ENCODE data around the gene OLFM2. TPM values are rescaled to one million over a fixed set of nuclear protein-coding genes. Genes with fewer than 3 reads are reported as not detected.
A peak's percentile ranks its signal among the peaks of the same experiment; 100 is the strongest.

The OLFM2 gene
- total RNA-seq, 2 experiments from 2014 or later = 11.3 to 12.5 TPM

DNA sequence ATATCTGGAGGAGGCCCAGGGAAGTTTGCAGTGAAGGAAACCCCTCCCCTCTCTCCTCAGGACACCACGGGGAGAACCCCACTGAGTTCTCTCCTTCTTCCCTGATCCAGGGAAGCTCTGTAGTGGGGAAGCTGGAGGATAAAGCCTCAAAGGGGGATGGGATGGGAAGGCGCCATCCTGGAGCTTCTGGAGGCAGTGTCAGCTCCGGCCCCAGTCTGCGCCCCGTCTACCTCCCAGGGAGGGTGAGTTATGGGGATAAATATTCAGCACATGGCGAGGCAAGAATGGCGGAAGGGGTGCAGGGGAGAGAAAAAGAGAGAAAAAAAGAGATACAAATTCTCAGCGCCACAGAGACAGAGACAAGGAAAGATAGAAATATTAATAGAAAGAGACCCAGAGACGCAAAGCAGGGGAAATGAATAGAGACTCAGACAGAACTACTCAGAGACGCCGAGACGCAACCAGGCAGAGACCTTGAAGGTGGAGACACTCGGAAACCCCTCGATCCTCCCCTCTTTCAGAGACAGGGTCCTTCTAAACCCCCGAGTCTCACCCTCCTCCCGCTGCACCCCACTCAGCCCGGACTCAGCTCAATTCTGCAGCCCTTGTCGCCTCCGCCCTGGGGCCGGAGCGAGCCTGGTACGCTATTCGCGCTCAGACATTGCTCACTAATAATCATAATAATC is 23.6 kb downstream of the OLFM2 start:
- POLR2A ChIA-PET = interaction anchor here (0.6 kb wide), 1 partner anchor 468 kb away, joined by 3 read pairs; the partner anchor contains the start of gene TYK2
- H3K36me3 Mint-ChIP-seq (ENCODE audit: low read depth) = no peaks in the 10 kb centered on the region
- DNase-seq = no peak
- no peaks in the 10 kb centered on the region for H3K9me3 Mint-ChIP-seq
- H3K4me1 Mint-ChIP-seq = peaks cover 16% of the 10 kb centered on the region
- CTCF ChIA-PET = interaction anchor here (0.6 to 0.7 kb wide), 2 partner anchors 127 to 494 kb away, joined by 3 to 4 read pairs; no protein-coding TSS in a partner anchor
- H3K4me3 Mint-ChIP-seq = peak overlapping the region; percentile 62
- H3K27me3 Mint-ChIP-seq = peaks cover 30% of the 10 kb centered on the region
- H3K27ac Mint-ChIP-seq = peak overlapping the region; percentile 23

DNA sequence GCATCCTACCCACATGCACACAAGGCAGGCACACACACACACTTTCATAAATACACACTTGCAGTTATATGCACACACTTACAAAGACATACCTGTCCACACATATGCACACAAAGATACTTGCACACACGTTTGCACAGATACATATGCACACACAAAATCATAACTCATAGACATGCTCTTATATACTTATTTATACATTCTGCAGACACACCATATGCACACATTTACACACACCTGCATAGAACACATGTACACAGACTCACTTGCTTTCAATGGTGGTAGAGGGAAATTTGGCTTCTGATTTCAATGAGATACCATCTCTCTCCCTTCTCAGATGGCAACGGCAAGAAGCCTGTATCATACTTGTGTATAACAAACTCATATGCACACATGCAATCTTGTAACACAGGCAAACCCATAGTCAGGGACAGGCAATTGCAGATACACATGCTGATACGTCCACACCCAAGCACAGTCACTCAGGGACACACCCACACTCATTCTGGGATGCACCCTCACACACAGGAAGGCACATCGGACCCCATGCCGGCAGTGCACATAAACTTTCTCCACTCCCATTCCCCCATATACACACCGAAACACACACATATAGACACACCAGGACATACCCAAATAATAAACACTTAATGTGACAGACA is 24.7 kb downstream of the OLFM2 start:
- DNase-seq = no peak
- no peak overlapping the region for H3K27ac Mint-ChIP-seq
- H3K9me3 Mint-ChIP-seq = no peaks in the 10 kb centered on the region
- peaks cover 20% of the 10 kb centered on the region for H3K27me3 Mint-ChIP-seq
- H3K4me3 Mint-ChIP-seq = no peak overlapping the region
- no peaks in the 10 kb centered on the region for H3K36me3 Mint-ChIP-seq (ENCODE audit: low read depth)
- ChIA-PET CTCF (no interaction called here), POLR2A (no interaction called here)
- H3K4me1 Mint-ChIP-seq = peaks cover 10% of the 10 kb centered on the region

DNA sequence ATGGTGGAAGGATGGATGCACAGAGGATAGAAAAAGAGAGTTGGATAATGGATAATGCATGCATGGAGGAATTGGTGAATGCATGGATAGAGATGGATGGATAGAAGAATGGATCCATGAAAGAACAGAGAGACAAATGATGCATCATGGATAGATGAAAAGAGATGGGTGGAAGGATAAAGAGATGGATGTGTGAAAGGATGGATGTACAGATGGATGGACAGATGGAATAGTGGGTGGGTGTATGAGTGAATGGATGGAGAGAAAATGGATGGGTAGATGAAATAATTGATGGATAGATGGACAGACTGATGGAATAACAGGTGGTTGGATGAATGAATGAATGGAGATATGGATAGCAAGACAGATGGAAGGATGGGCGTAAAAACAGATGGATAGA is 25.7 kb downstream of the OLFM2 start:
- no peaks in the 10 kb centered on the region for H3K36me3 Mint-ChIP-seq (ENCODE audit: low read depth)
- no peak for DNase-seq
- H3K4me3 Mint-ChIP-seq = no peak overlapping the region
- H3K27ac Mint-ChIP-seq = no peak overlapping the region
- H3K27me3 Mint-ChIP-seq = peaks cover 16% of the 10 kb centered on the region
- ChIA-PET CTCF (no interaction called here), POLR2A (no interaction called here)
- peaks cover 10% of the 10 kb centered on the region for H3K4me1 Mint-ChIP-seq
- H3K9me3 Mint-ChIP-seq = no peaks in the 10 kb centered on the region

DNA sequence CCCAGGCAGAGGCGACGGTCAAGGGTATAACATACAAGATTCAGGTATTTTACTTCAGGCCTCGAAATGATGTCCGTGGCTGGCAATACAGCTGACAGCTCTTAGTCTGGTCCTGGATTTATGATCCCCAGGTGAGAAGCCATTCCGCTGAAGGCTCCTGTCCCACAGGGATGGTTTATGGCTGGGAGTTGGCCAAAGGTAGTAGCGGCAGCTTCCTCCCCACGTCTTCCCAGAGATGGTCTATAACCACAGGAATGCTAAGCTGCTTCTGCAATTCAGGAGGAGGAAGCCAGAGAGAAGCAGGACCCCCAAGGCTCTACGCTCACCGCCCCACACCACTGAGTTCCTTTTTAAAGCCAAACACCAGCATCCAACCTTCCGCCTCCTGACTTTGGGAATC is 27.1 kb downstream of the OLFM2 start:
- no peak overlapping the region for H3K4me3 Mint-ChIP-seq
- ChIA-PET CTCF (no interaction called here), POLR2A (no interaction called here)
- H3K27me3 Mint-ChIP-seq = peaks cover 12% of the 10 kb centered on the region
- H3K4me1 Mint-ChIP-seq = peaks cover 6% of the 10 kb centered on the region
- H3K9me3 Mint-ChIP-seq = no peaks in the 10 kb centered on the region
- H3K27ac Mint-ChIP-seq = no peak overlapping the region
- DNase-seq = no peak
- H3K36me3 Mint-ChIP-seq (ENCODE audit: low read depth) = no peaks in the 10 kb centered on the region

DNA sequence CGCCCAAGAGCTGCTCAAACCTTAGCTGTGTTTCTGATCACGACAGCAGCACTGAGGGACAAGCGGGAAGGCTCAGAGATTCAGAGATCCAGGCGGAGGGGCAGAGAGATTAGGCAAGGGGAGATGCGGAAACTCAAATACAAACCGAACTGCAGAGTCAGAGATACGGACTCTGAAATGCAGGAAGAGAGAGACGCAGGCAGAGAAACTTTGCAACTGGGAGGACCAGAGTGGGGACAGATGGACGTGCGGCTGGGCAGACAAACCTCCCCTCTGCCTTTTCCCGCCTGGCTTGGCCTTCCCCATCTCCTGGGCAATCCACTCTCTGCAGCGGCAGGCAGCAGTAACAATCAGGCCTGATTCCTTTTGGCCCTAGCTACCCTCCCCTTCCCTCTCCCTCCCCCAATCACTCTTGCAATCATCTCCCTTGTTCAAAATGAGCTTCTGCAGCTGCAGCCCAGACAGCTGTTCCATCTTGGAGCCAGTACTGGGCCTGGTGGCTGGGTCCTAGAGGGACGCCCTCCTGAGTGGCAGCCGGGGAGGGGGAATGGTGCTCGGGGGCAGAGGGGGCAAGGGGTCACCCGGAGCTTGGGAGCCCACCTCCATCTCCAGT is 29.7 kb downstream of the OLFM2 start:
- Mint-ChIP-seq H3K4me1 (no peaks in the 10 kb centered on the region), H3K27me3 (peaks cover 13% of the 10 kb centered on the region), H3K27ac (no peak overlapping the region), H3K4me3 (no peak overlapping the region), H3K36me3 (ENCODE audit: low read depth) (no peaks in the 10 kb centered on the region), H3K9me3 (no peaks in the 10 kb centered on the region)
- POLR2A ChIA-PET = no interaction called here
- DNase-seq = no peak
- CTCF ChIA-PET = interaction anchor here (0.7 kb wide), 1 partner anchor 9 kb away, joined by 3 read pairs; no protein-coding TSS in a partner anchor

DNA sequence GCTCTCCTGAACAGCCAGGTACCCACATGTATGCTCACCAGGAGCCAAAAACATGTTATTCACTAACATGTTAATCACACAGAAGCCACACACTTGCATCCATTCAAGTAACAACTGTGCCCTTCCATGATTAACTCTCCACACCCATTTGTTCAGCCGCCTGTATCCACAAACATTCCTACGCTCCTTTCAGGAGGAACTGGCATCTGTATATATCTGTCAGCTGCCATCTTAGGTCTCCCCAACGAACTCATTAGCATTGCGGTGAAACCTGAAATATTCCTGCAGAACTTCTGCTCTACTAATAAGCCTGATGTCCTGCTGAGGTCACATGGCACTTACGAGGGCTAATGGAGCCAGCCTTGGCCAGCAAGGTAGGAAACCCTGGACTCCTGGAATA is 33.0 kb downstream of the OLFM2 start:
- no peaks in the 10 kb centered on the region for H3K9me3 Mint-ChIP-seq
- DNase-seq = no peak
- POLR2A ChIA-PET = no interaction called here
- CTCF ChIA-PET = no interaction called here
- no peaks in the 10 kb centered on the region for H3K36me3 Mint-ChIP-seq (ENCODE audit: low read depth)
- no peak overlapping the region for H3K27ac Mint-ChIP-seq
- peaks cover 6% of the 10 kb centered on the region for H3K27me3 Mint-ChIP-seq
- no peak overlapping the region for H3K4me3 Mint-ChIP-seq
- H3K4me1 Mint-ChIP-seq = no peaks in the 10 kb centered on the region

DNA sequence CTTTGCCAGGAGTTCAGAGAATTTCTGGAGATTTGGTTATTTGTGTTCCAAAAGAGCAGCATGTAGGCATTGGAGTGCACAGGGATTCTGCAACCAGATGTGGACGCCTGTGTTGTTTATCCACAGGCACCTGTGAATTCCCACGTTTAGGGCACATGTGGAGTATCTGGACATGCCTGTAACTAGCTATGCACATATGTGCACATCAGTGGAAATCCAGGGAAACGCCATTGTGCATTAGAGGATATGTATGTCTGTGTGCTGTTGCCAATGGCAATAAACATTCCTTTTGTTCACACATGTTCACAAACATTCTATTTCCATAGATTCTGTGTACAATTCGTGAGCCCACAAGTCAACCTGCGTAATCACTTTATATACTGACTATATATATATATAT is 34.7 kb downstream of the OLFM2 start:
- peaks cover 6% of the 10 kb centered on the region for H3K27me3 Mint-ChIP-seq
- H3K4me1 Mint-ChIP-seq = no peaks in the 10 kb centered on the region
- H3K9me3 Mint-ChIP-seq = no peaks in the 10 kb centered on the region
- ChIA-PET CTCF (no interaction called here), POLR2A (no interaction called here)
- H3K36me3 Mint-ChIP-seq (ENCODE audit: low read depth) = no peaks in the 10 kb centered on the region
- no peak overlapping the region for H3K27ac Mint-ChIP-seq
- DNase-seq = no peak
- no peak overlapping the region for H3K4me3 Mint-ChIP-seq

DNA sequence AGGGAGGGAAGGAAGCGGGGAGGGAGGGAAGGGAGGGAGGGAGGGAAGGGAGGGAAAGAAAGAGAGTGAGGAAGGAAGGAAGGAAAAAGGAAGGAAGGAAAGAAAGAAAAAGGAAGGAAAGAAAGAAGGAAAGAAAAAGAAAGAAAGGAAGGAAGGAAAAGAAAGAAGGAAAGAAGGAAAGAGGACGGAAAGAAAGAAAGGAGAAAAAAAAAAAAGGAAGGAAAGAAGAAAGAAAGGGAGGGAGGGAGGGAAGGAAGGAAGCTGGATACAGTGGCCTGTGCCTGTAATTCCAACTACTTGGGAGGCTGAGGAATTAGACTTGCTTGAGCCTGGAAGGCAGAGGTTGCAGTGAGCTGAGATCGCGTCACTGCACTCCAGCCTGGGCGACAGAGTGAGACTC is 35.3 kb downstream of the OLFM2 start:
- H3K4me1 Mint-ChIP-seq = no peaks in the 10 kb centered on the region
- DNase-seq = no peak
- peaks cover 6% of the 10 kb centered on the region for H3K27me3 Mint-ChIP-seq
- H3K36me3 Mint-ChIP-seq (ENCODE audit: low read depth) = no peaks in the 10 kb centered on the region
- H3K4me3 Mint-ChIP-seq = no peak overlapping the region
- CTCF ChIA-PET = no interaction called here
- no peak overlapping the region for H3K27ac Mint-ChIP-seq
- no peaks in the 10 kb centered on the region for H3K9me3 Mint-ChIP-seq
- POLR2A ChIA-PET = no interaction called here

DNA sequence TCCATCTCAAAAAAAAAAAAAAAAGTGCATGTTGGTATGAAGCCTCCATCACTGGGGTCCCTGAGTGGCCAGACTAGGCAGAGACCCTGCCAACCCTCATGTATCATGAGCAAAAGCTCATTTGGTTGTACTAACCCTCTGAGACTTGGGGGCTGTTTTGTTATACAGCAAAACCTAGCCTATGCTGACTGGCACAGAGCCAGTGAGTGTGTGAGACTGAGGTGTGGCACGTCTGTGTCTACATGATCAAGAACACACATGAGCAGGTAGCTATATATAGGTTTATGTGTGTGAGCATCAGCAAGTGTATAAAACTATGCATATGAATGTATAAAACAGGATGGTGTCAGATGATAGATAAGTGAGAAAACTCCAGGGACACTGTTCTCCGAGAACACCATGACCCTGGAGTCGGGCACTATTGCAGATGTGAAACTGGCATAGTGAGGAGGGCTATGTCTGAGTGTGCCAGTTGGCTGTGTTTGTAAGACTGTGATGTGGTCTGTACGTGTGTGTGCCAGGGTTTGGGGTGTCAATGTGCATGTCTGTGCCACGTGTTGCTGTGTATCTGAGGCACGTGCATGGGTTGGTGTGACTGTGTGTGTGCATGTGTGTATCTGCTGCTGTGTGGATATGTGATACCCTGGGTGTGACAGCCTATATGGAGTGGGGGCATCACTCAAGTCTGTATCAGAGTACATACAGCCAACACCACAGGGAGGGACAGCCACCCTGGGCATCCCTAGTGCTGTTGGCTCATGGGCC is 44.5 kb downstream of the OLFM2 start:
- DNase-seq = no peak
- H3K36me3 Mint-ChIP-seq (ENCODE audit: low read depth) = no peaks in the 10 kb centered on the region
- ChIA-PET CTCF (no interaction called here), POLR2A (no interaction called here)
- H3K4me1 Mint-ChIP-seq = peaks cover 3% of the 10 kb centered on the region
- H3K27me3 Mint-ChIP-seq = peaks cover 2% of the 10 kb centered on the region
- no peak overlapping the region for H3K27ac Mint-ChIP-seq
- H3K9me3 Mint-ChIP-seq = no peaks in the 10 kb centered on the region
- H3K4me3 Mint-ChIP-seq = no peak overlapping the region

DNA sequence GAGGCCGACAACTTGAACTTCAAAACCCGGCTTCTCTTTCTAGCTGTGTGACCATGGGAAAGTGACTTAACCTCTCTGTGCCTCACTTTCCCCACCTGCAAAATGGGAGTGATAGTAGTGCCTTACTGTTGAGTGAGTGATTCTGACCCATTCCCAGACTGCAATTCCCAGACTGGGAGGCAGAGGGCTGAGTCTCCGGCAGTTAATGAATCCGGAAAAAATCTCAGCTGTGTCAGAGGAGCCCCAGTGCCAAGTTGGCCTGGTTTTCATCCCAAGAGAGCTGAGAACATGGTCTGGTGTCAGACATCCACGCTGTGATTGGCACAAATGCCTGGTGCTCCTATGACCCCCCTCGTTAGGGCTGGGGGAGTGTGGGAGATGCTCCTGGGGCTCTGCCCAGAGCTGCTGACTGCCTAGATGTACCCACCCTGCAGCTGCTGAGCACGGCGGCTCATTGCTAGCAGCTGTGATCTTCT is 51.2 kb downstream of the OLFM2 start:
- POLR2A ChIA-PET = no interaction called here
- Mint-ChIP-seq H3K27me3 (no peaks in the 10 kb centered on the region), H3K4me3 (no peak overlapping the region), H3K36me3 (ENCODE audit: low read depth) (no peaks in the 10 kb centered on the region), H3K4me1 (peaks cover 3% of the 10 kb centered on the region), H3K27ac (no peak overlapping the region), H3K9me3 (no peaks in the 10 kb centered on the region)
- CTCF ChIA-PET = interaction anchor here (0.5 to 1.3 kb wide), 2 partner anchors 12 to 285 kb away, joined by 3 read pairs; no protein-coding TSS in a partner anchor
- no peak for DNase-seq

DNA sequence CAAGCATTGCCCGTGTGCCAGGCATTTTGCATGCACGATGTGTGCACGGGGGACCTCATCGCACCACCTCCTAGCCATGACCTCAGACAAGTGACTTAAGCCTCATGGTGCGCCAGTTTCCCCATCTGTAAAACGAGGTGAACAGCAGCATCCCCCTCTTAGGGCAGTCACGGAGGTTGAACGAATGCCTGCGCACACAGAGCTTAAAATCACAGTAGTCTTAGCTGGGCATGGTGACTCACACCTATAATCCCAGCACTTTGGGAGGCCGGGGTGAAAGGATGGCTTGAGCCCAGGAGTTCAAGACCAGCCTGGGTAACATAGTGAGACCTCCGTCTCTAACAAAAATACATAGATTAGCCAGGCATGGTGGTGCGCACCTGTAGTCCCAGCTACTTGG is 52.6 kb downstream of the OLFM2 start:
- H3K4me1 Mint-ChIP-seq = no peaks in the 10 kb centered on the region
- no peak overlapping the region for H3K27ac Mint-ChIP-seq
- CTCF ChIA-PET = interaction anchor here (0.9 kb wide), 1 partner anchor 16 kb away, joined by 3 read pairs; no protein-coding TSS in a partner anchor
- no peaks in the 10 kb centered on the region for H3K27me3 Mint-ChIP-seq
- no peak overlapping the region for H3K4me3 Mint-ChIP-seq
- H3K36me3 Mint-ChIP-seq (ENCODE audit: low read depth) = no peaks in the 10 kb centered on the region
- no peak for DNase-seq
- POLR2A ChIA-PET = no interaction called here
- H3K9me3 Mint-ChIP-seq = no peaks in the 10 kb centered on the region

DNA sequence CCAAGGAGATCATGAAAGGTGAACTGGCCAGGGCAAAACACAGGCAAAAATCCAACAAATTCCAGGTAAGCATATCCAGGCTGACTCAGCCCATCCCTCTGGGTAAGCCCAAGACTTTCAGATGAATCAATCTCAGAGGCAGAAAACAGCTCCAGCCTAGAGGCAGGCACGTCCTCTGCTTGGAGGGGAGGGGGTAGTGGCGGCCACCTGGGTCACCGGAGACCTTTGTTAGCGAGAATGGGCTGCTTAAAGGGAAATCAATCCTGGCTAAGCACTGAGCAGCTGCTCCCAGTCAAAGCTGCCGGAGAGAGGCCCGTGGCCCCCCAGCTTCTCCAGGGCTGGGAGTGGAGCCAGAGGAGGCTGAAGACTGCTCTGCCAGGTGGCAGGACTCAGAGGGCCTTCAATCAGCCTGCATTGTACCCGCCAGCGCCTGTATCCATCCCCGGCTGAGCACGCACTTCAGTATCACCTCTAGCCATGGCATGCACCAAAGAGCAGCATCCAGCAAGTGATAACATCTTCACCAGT is 53.0 kb downstream of the OLFM2 start:
- no peak overlapping the region for H3K4me3 Mint-ChIP-seq
- H3K27ac Mint-ChIP-seq = no peak overlapping the region
- no peaks in the 10 kb centered on the region for H3K9me3 Mint-ChIP-seq
- H3K27me3 Mint-ChIP-seq = no peaks in the 10 kb centered on the region
- DNase-seq = no peak
- CTCF ChIA-PET = interaction anchor here (0.9 kb wide), 1 partner anchor 14 kb away, joined by 3 read pairs; no protein-coding TSS in a partner anchor
- no peaks in the 10 kb centered on the region for H3K36me3 Mint-ChIP-seq (ENCODE audit: low read depth)
- H3K4me1 Mint-ChIP-seq = peaks cover 3% of the 10 kb centered on the region
- POLR2A ChIA-PET = no interaction called here
